Measurements from ENCODE around the gene SZT2.
A peak's percentile ranks its signal among the peaks of the same experiment; 100 is the strongest.

Gene SZT2

DNA sequence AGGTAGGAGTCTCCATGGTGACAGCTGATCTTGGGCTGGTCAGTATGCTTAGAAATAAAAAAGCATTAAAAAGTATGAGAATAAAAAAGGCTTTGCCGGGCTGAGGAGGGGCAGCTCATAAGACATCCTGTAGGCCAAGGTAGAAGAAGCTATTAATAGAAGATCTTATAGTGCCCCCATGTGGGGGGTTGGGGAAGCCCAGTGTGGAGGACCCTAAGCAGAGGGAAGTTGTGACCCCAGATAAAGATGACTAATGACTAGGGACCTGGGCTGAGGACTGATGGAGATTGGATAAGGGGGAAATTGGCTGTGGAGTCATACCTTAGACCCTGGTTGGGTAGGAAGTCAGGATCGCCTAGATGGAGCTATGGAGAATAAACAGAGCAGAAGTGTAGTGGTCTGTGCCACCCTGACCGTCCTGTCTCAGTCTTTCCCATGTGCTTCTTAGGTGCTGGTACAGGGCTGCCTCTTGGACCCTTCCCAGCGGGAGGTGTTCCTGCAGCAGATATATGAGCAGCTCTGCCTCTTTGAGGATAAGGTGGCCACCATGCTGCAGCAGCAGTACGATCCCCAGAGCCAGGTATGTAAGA is 25.0 kb downstream of the SZT2 start:
- no peak overlapping the region for H3K4me3 ChIP-seq (ENCODE audit: low read depth, low read length)
- TF ChIP-seq, protein P1, sequence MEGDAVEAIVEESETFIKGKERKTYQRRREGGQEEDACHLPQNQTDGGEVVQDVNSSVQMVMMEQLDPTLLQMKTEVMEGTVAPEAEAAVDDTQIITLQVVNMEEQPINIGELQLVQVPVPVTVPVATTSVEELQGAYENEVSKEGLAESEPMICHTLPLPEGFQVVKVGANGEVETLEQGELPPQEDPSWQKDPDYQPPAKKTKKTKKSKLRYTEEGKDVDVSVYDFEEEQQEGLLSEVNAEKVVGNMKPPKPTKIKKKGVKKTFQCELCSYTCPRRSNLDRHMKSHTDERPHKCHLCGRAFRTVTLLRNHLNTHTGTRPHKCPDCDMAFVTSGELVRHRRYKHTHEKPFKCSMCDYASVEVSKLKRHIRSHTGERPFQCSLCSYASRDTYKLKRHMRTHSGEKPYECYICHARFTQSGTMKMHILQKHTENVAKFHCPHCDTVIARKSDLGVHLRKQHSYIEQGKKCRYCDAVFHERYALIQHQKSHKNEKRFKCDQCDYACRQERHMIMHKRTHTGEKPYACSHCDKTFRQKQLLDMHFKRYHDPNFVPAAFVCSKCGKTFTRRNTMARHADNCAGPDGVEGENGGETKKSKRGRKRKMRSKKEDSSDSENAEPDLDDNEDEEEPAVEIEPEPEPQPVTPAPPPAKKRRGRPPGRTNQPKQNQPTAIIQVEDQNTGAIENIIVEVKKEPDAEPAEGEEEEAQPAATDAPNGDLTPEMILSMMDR (conservative IDR thresholded peaks at IDR 0.05; ENCODE audit: low read depth, low read length), result peak; percentile 79
- DNase-seq (ENCODE audit: low read depth), result peak; percentile 70

DNA sequence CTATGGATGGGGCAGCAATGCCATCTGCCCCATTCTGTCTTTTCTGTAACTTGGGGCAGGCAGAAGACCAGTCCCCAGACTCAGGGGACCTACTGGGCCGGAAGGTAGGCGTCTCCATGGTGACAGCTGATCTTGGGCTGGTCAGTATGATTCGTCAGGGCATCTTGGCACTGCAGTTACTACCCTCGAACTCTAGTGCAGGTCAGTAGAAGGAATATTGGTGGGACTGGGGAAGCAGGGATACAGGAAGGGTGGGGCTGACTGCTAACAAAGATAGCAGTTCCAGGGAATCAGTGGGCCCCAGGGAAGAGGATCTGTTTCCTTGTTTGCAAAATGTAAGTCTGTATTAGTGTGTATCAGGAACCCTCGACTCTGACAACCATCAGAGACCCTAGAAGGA is 26.2 kb downstream of the SZT2 start:
- DNase-seq (ENCODE audit: low read depth), result no peak
- H3K4me3 ChIP-seq (ENCODE audit: low read depth, low read length), result no peak overlapping the region
- TF ChIP-seq, protein P1 (conservative IDR thresholded peaks at IDR 0.05; ENCODE audit: low read depth, low read length), result no peak

DNA sequence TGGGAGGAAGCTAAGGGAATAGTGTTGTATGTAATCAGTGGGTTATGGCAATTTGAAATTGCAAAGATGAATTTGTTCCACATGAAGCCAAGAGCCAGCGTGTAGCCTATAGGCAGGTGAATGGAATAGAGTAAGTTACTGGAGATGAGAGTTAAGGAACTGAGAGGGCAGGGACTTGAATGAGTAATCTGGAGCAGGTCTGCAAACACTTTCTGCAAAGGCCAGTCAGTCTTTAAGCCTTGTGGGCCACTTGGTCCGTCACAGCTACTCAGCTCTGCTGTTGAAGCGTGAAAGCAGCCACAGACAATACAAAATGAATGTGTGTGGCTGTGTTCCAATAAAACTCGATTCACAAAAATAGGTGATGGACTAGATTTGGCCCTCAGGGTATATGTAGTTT is 29.2 kb downstream of the SZT2 start:
- no peak overlapping the region for H3K4me3 ChIP-seq (ENCODE audit: low read depth, low read length)
- DNase-seq (ENCODE audit: low read depth), result no peak
- TF ChIP-seq, protein P1 (conservative IDR thresholded peaks at IDR 0.05; ENCODE audit: low read depth, low read length), result no peak

DNA sequence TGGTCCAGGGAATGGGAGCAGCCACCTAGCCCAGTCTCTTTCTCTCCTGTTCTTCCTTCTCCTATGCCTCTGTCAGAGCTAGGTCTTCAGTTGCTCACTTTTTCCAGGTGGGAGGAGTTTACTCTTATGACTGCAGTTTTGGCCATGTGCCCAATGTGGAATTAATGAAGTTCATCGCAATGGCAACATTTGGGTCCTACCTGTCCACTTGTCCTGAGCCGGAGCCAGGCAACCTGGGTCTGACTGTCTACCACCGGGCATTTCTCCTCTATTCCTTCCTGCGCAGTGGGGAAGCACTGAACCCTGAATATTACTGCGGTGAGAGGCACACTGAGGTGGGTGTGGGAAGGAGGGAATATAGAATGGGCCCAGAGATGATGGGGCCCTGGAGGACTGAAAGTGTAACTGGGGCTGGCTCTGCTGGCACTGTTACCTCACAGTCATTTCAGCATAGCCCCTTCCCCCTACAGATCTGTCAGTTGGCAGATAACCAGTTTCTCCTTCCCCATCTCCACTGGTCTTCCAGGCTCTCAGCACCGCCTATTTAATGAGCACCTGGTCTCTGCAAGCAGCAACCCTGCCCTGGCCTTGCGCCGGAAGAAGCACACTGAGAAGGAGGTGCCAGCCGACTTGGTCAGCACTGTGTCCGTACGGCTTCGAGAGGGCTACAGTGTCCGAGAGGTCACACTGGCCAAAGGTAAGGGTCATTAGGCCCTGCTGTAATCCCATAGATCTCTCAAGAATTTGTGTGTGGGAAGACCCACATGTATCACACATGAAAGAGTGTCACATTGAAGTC is 30.1 kb downstream of the SZT2 start:
- H3K4me3 ChIP-seq (ENCODE audit: low read depth, low read length), result no peak overlapping the region
- no peak for DNase-seq (ENCODE audit: low read depth)
- TF ChIP-seq, protein P1 (conservative IDR thresholded peaks at IDR 0.05; ENCODE audit: low read depth, low read length), result no peak

DNA sequence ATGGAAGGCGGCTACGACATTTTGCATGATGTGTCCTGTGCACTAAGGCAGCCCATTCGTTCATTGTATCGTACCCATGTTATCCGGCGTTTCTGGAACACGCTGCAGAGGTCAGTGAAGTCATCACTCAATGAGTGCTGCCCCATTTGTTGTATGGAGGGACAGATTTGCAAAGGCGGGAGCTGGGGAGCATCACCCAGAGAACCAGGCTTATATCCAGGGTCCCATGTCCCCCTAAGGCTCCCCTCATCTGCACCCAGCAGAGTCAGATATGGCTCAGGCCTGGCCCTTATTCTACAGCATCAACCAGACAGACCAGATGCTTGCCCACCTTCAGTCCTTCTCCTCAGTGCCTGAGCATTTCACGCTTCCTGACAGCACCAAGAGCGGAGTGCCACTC is 31.2 kb downstream of the SZT2 start:
- no peak overlapping the region for H3K4me3 ChIP-seq (ENCODE audit: low read depth, low read length)
- TF ChIP-seq, protein P1 (conservative IDR thresholded peaks at IDR 0.05; ENCODE audit: low read depth, low read length), result no peak
- no peak for DNase-seq (ENCODE audit: low read depth)

DNA sequence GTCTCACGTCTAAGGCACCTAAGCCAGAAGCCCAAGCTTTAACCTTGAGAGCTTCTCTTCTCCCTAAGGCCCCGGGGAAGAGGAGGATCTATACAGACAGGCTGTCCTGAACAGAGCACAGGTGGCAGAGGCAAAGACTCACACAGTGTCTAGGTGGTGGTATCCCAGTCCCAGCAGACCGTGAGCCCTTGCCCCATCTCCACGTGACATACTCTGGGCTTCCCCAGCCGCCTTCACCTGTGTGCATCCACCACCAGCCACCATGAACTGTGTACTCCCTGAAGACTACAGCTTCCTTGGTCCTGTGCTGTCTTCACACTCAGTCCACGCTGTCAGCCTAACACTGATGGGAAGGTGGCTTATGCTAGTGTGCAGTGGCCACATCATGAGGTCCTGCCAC is 31.7 kb downstream of the SZT2 start:
- no peak for DNase-seq (ENCODE audit: low read depth)

More for the DNA sequence above, 31.7 kb downstream of the SZT2 start:
- no peak overlapping the region for H3K4me3 ChIP-seq (ENCODE audit: low read depth, low read length)
- TF ChIP-seq, protein P1 (conservative IDR thresholded peaks at IDR 0.05; ENCODE audit: low read depth, low read length), result no peak
